ENCODE results near the gene IL18R1.

Gene IL18R1

GRCh38 chr2:102412199-102412598 is 56.6 kb downstream of the IL18R1 start:
- DNase-seq (ENCODE audit: low read depth) = no peak
- no peak overlapping the region for H3K4me3 ChIP-seq (ENCODE audit: control insufficient read depth, low read depth, low read length)
- TF ChIP-seq CTCF (IDR thresholded peaks at IDR 0.05; ENCODE audit: control insufficient read depth, insufficient read depth, low read depth, low read length, missing control alignments) = no peak

GRCh38 chr2:102417946-102418345 is 62.4 kb downstream of the IL18R1 start:
- DNase-seq (ENCODE audit: low read depth) = no peak
- no peak for TF ChIP-seq CTCF (IDR thresholded peaks at IDR 0.05; ENCODE audit: control insufficient read depth, insufficient read depth, low read depth, low read length, missing control alignments)
- H3K4me3 ChIP-seq (ENCODE audit: control insufficient read depth, low read depth, low read length) = no peak overlapping the region

- H3K4me3 ChIP-seq (ENCODE audit: control insufficient read depth, low read depth, low read length) = no peak overlapping the region
- no peak for DNase-seq (ENCODE audit: low read depth)
- TF ChIP-seq CTCF (IDR thresholded peaks at IDR 0.05; ENCODE audit: control insufficient read depth, insufficient read depth, low read depth, low read length, missing control alignments) = no peak
Observed at GRCh38 chr2:102418421-102418961, 62.9 kb downstream of the IL18R1 start.

GRCh38 chr2:102420290-102420689 is 64.7 kb downstream of the IL18R1 start:
- DNase-seq (ENCODE audit: low read depth) = no peak
- no peak for TF ChIP-seq CTCF (IDR thresholded peaks at IDR 0.05; ENCODE audit: control insufficient read depth, insufficient read depth, low read depth, low read length, missing control alignments)
- no peak overlapping the region for H3K4me3 ChIP-seq (ENCODE audit: control insufficient read depth, low read depth, low read length)

- no peak for DNase-seq (ENCODE audit: low read depth)
- no peak for TF ChIP-seq CTCF (IDR thresholded peaks at IDR 0.05; ENCODE audit: control insufficient read depth, insufficient read depth, low read depth, low read length, missing control alignments)
- H3K4me3 ChIP-seq (ENCODE audit: control insufficient read depth, low read depth, low read length) = no peak overlapping the region
Observed at GRCh38 chr2:102421890-102422759, 66.5 kb downstream of the IL18R1 start.

GRCh38 chr2:102422910-102423309 is 67.3 kb downstream of the IL18R1 start, which contains the start of gene IL18RAP:
Gene IL18RAP, plus strand, starts transcription at chr2:102423160. Its CDS starts 118 bp downstream, at chr2:102423278.
- no peak within 1 kb of the TSS for H3K4me3 ChIP-seq (ENCODE audit: control insufficient read depth, low read depth, low read length)
- no peak for TF ChIP-seq CTCF (IDR thresholded peaks at IDR 0.05; ENCODE audit: control insufficient read depth, insufficient read depth, low read depth, low read length, missing control alignments)
- no peak for DNase-seq (ENCODE audit: low read depth)
